ENCODE results near the gene LRRC1. TPM values are rescaled to one million over a fixed set of nuclear protein-coding genes. Genes with fewer than 3 reads are reported as not detected.

Gene LRRC1
- total RNA-seq, 1 experiment from 2014 or later = 10.3 TPM

DNA sequence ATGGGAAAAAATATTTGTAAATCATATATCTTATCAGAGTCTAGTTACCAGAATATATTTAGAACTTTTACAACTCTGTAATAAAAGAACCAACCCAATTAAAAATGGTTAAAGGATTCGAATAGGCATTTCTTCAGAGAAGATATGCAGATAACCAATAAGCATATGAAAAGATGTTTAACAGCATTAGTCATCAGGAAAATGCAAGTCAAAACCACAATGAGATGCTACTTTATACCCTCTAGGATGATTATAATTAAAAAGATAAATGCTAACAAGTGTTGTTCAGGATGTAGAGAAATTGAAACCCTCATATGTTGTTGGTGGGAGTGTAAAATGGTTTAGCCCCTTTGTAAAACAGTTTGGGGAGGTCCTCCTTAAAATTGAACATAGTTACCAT lies 94.1 kb downstream of the LRRC1 start:
- Histone ChIP-seq H3K79me1 (ENCODE audit: insufficient read depth, low read depth, low read length, poor library complexity, severe bottlenecking) (no peaks in the 10 kb centered on the region), H3K27ac (ENCODE audit: insufficient read length, low read depth, low read length) (no peak overlapping the region), H4K5ac (ENCODE audit: insufficient read length, low read depth, low read length) (no peak overlapping the region), H3K14ac (ENCODE audit: insufficient read depth, low read length) (no peak overlapping the region), H4K91ac (ENCODE audit: insufficient read length, low read depth, low read length) (no peak overlapping the region), H3K23ac (ENCODE audit: insufficient read length, low read depth, low read length) (no peak overlapping the region), H3K18ac (ENCODE audit: insufficient read length, low read depth, low read length) (no peak overlapping the region), H3K27me3 (ENCODE audit: insufficient read depth, low read length) (no peaks in the 10 kb centered on the region), H2BK12ac (ENCODE audit: insufficient read length, low read depth, low read length) (no peak overlapping the region), H3K9ac (ENCODE audit: extremely low read depth, insufficient read length, low read length) (no peak overlapping the region), H3K4me1 (ENCODE audit: insufficient read depth, low read length) (peaks cover 7% of the 10 kb centered on the region), H3K23me2 (ENCODE audit: insufficient read length, low read depth, low read length, poor library complexity, severe bottlenecking) (no peaks in the 10 kb centered on the region), H3K79me2 (ENCODE audit: insufficient read depth, low read length) (no peaks in the 10 kb centered on the region), H2AFZ (ENCODE audit: low read length) (no peak overlapping the region), H3T11ph (ENCODE audit: low read length) (no peak overlapping the region), H3K4me2 (ENCODE audit: insufficient read depth, insufficient read length, low read length) (no peak overlapping the region), H2BK120ac (ENCODE audit: low read depth, low read length, poor library complexity, severe bottlenecking) (no peak overlapping the region), H2BK20ac (ENCODE audit: low read depth, low read length, poor library complexity, severe bottlenecking) (no peak overlapping the region), H4K8ac (replicated peaks; ENCODE audit: insufficient read length, low read depth, low read length) (no peak overlapping the region), H4K20me1 (ENCODE audit: control insufficient read depth, insufficient read depth, insufficient read length) (no peaks in the 10 kb centered on the region), H2BK15ac (ENCODE audit: low read depth, low read length) (no peak overlapping the region), H2AK5ac (ENCODE audit: insufficient read length, low read length) (no peak overlapping the region), H3K4ac (ENCODE audit: low read depth, low read length) (no peak overlapping the region), H3K56ac (ENCODE audit: insufficient read length, low read depth, low read length) (no peak overlapping the region), H3K9me3 (ENCODE audit: control insufficient read depth, low read depth, low read length) (no peaks in the 10 kb centered on the region), H2BK5ac (ENCODE audit: insufficient read length, low read length) (no peak overlapping the region)
- no peaks in the 10 kb centered on the region for H3K9me3 Mint-ChIP-seq
- H3K4me1 Mint-ChIP-seq = peaks cover 40 to 45% of the 10 kb centered on the region in 2 experiments
- no peaks in the 10 kb centered on the region for H3K27me3 Mint-ChIP-seq (ENCODE audit: low read depth)
- H3K36me3 Mint-ChIP-seq (ENCODE audit: insufficient read depth in 1 of 3, low read depth in 3 of 3) = no peaks in the 10 kb centered on the region
- H3K4me3 Mint-ChIP-seq = no peak overlapping the region
- no peak for DNase-seq
- WGBS (ENCODE audit: extremely low coverage, insufficient read length, low lambda C conversion rate) = no CpG with 5 or more reads among the region's 1 CpG
- H3K27ac Mint-ChIP-seq = peak overlapping the region in 1 of 3 experiments; percentile 32; a peak in 3 of 7 replicates
- no peak for TF ChIP-seq CTCF (conservative IDR thresholded peaks at IDR 0.05)

Measured in H9 (cell line).